GM18526 (cell line): ENCODE measurements around the gene EPB41L4B.

ENCODE experiments used
- POLR2A ChIP-seq: IDR thresholded peaks from 3 replicates; pipeline ENCODE4 v1.6.1; 2011; ENCODE audit not compliant: insufficient read length; ENCODE audit errors: extremely low read depth

The EPB41L4B gene

GRCh38 chr9:109228093-109228642 is 92.7 kb downstream of the EPB41L4B start:
- no peak for TF ChIP-seq POLR2A

- TF ChIP-seq POLR2A = no peak
Measured at GRCh38 chr9:109225629-109226028, 95.2 kb downstream of the EPB41L4B start.

GRCh38 chr9:109224751-109225150 is 96.1 kb downstream of the EPB41L4B start:
- TF ChIP-seq POLR2A = no peak

- TF ChIP-seq POLR2A = no peak
Measured at GRCh38 chr9:109214414-109214813, 106.4 kb downstream of the EPB41L4B start.

- TF ChIP-seq POLR2A = no peak
Measured at GRCh38 chr9:109213285-109214121, 107.4 kb downstream of the EPB41L4B start.

GRCh38 chr9:109212768-109213167 is 108.1 kb downstream of the EPB41L4B start:
- TF ChIP-seq POLR2A = no peak

GRCh38 chr9:109206670-109207069 is 114.2 kb downstream of the EPB41L4B start:
- TF ChIP-seq POLR2A = no peak

GRCh38 chr9:109205526-109205925 is 115.3 kb downstream of the EPB41L4B start:
- no peak for TF ChIP-seq POLR2A

- no peak for TF ChIP-seq POLR2A
Measured at GRCh38 chr9:109203761-109204360, 117.0 kb downstream of the EPB41L4B start.

- TF ChIP-seq POLR2A = no peak
Measured at GRCh38 chr9:109199676-109200075, 121.2 kb downstream of the EPB41L4B start.

GRCh38 chr9:109198736-109199382 is 122.0 kb downstream of the EPB41L4B start:
- TF ChIP-seq POLR2A = no peak

- no peak for TF ChIP-seq POLR2A
Measured at GRCh38 chr9:109193974-109194556, 126.8 kb downstream of the EPB41L4B start.

GRCh38 chr9:109192732-109193361 is 128.0 kb downstream of the EPB41L4B start:
- TF ChIP-seq POLR2A = no peak

- TF ChIP-seq POLR2A = no peak
Measured at GRCh38 chr9:109191746-109192145, 129.1 kb downstream of the EPB41L4B start.

GRCh38 chr9:109190151-109190550 is 130.7 kb downstream of the EPB41L4B start:
- no peak for TF ChIP-seq POLR2A
